H1 (cell line): ENCODE results near the gene IQUB. TPM values are rescaled to one million over a fixed set of nuclear protein-coding genes. Genes with fewer than 3 reads are reported as not detected.

Experiments
- BACH1 ChIP-seq: IDR thresholded peaks from 2 replicates; pipeline ENCODE4 v1.6.1; 2012; ENCODE audit warnings: low read length, improper control_type of control experiment
- CREB1 ChIP-seq: IDR thresholded peaks from 2 replicates; pipeline ENCODE4 v1.6.1; 2012; ENCODE audit warnings: inconsistent platforms
- CTBP2 ChIP-seq: IDR thresholded peaks from 2 replicates; pipeline ENCODE4 v1.7.0; 2011; ENCODE audit warnings: borderline replicate concordance, mild to moderate bottlenecking, moderate library complexity, mixed read lengths, low read length; ENCODE audit not compliant: insufficient read depth, insufficient read length
- CTCF ChIP-seq, 3 experiments: IDR thresholded peaks; 1 replicate in 2 of 3; 2 replicates in 1 of 3; pipeline versions ENCODE4 v1.5.1 to v1.6.1; 2011; ENCODE audit warnings: low read length in 3 of 3, mild to moderate bottlenecking in 3 of 3, inconsistent platforms in 2 of 3, low read depth in 1 of 3, moderate library complexity in 1 of 3; ENCODE audit not compliant: insufficient read depth in 1 of 3; ENCODE audit errors: control extremely low read depth in 1 of 3
- E2F6 ChIP-seq: IDR thresholded peaks from 2 replicates; pipeline ENCODE4 v1.6.1; 2012; ENCODE audit warnings: inconsistent platforms
- MAX ChIP-seq: IDR thresholded peaks from 2 replicates; pipeline ENCODE4 v1.6.1; 2012; ENCODE audit warnings: inconsistent platforms
- POLR2A ChIP-seq, 2 experiments: IDR thresholded peaks; 1 replicate in 1 of 2; 2 replicates in 1 of 2; pipeline ENCODE4 v1.6.1; 2011; ENCODE audit warnings: low read depth in 2 of 2, low read length in 2 of 2, mild to moderate bottlenecking in 2 of 2; ENCODE audit errors: control extremely low read depth in 1 of 2
- RBBP5 ChIP-seq: IDR thresholded peaks from 2 replicates; pipeline ENCODE4 v1.7.1; 2012; ENCODE audit warnings: low read depth, mild to moderate bottlenecking, inconsistent platforms, low read length, moderate library complexity, borderline replicate concordance
- RFX5 ChIP-seq: IDR thresholded peaks from 2 replicates; pipeline ENCODE4 v1.6.1; 2011; ENCODE audit warnings: low read depth, low read length, improper control_type of control experiment, borderline replicate concordance
- SIX5 ChIP-seq: IDR thresholded peaks from 2 replicates; pipeline ENCODE4 v1.6.1; 2011; ENCODE audit warnings: mild to moderate bottlenecking, low read depth, low read length
- SRF ChIP-seq: IDR thresholded peaks from 2 replicates; pipeline ENCODE4 v1.6.1; 2011; ENCODE audit warnings: mild to moderate bottlenecking, low read depth, low read length, moderate library complexity
- SUZ12 ChIP-seq: fragments of 200-600 bp; sonication (generic); IDR thresholded peaks from 2 replicates; pipeline ENCODE4 v1.6.1; 2012; ENCODE audit warnings: mild to moderate bottlenecking, inconsistent platforms, low read length, moderate library complexity, mixed read lengths
- TAF1 ChIP-seq: IDR thresholded peaks from 2 replicates; pipeline ENCODE4 v1.6.1; 2011; ENCODE audit warnings: mild to moderate bottlenecking, low read depth, low read length
- TCF12 ChIP-seq: IDR thresholded peaks from 2 replicates; pipeline ENCODE4 v1.6.1; 2011; ENCODE audit warnings: low read depth, mild to moderate bottlenecking, low read length
- polyA plus RNA-seq, 7 experiments: library from polyadenylated mRNA; depleted of rRNA in 3 of 7; stranded (reverse) in 5 of 7; unstranded in 2 of 7; fragments of >200 nt in 5 of 7; fragments of 200-250 nt in 2 of 7; gene quantifications; 1 replicate in 5 of 7; 2 replicates in 1 of 7; 4 replicates in 1 of 7; pipeline versions ENCODE4 v1.2.1 to v1.2.3, GENCODE V29; 2011 to 2013; ENCODE audit warnings: missing spikeins in 2 of 7, mixed read lengths in 2 of 7
- total RNA-seq: library from RNA; stranded (reverse); fragmentation: NEBNext Ultra II Directional; extraction: Animal tissue kit (Norgen Biotek cat#: 25700); gene quantifications from 2 replicates; pipeline ENCODE4 v1.2.1, GENCODE V29; 2021
- TF ChIP-seq, protein P1 (sequence below): IDR thresholded peaks from 2 replicates; pipeline ENCODE4 v1.6.1; 2011; ENCODE audit warnings: low read length, improper control_type of control experiment

Gene IQUB
- total and polyA plus RNA-seq, 2 of the 8 experiments (the other 6 are each of a cell fraction or from before 2014, with no cell fraction given) = 0.12 to 0.82 TPM

DNA sequence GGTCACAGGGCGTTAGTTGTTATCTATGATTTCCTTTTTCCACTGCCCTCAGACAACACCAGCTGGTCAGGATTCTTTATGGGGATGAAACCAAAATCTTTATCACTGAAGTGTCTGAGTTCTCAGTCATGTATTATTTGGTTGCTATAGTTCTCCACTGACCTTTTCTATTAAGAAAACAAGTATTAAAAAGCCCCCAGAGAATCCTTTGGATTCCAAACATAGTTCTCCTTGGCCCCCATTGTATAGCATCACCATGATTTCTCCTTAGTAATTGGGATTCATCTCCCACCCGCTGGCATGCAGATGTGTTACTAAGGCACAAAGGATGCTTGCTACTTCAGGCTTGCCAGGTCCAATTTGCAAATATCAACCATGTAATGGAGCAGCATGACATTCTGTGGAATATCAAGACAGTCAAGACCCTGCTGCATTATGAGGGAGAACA lies 94.3 kb downstream of the IQUB start (continued):
- TF ChIP-seq CTCF (IDR thresholded peaks at IDR 0.05; ENCODE audit: control extremely low read depth in 1 of 3, insufficient read depth in 1 of 3, low read depth in 1 of 3, low read length in 3 of 3) = no peak
- no peak for TF ChIP-seq CREB1
- TF ChIP-seq SIX5 = no peak
- TF ChIP-seq RFX5 = no peak
- no peak for TF ChIP-seq SUZ12
- TF ChIP-seq MAX = no peak
- no peak for TF ChIP-seq TAF1
- no peak for TF ChIP-seq E2F6
- TF ChIP-seq POLR2A (IDR thresholded peaks at IDR 0.05; ENCODE audit: control extremely low read depth in 1 of 2, low read depth in 2 of 2, low read length in 2 of 2) = no peak
- no peak for TF ChIP-seq SRF
- no peak for TF ChIP-seq BACH1
- no peak for TF ChIP-seq CTBP2
- peak; percentile 83; the same call in 1 of the 2 replicates for TF ChIP-seq TCF12
- TF ChIP-seq, protein P1, sequence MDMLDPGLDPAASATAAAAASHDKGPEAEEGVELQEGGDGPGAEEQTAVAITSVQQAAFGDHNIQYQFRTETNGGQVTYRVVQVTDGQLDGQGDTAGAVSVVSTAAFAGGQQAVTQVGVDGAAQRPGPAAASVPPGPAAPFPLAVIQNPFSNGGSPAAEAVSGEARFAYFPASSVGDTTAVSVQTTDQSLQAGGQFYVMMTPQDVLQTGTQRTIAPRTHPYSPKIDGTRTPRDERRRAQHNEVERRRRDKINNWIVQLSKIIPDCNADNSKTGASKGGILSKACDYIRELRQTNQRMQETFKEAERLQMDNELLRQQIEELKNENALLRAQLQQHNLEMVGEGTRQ = no peak
- TF ChIP-seq RBBP5 = no peak
